Activated CD4-positive, alpha-beta T cell treated with anti-CD3 and anti-CD28 coated beads for 24 hours (primary cell): ENCODE data around the gene ALG3.
"Not testable (repeated sequence)": the region's sequence is repeated elsewhere in the genome, so short reads cannot be mapped to it uniquely, and the experiment has no call there.

ENCODE experiments used
- DNase-seq, 2 donors: peaks; one replicate each; pipeline ENCODE4 v3.0.0-alpha.2; 2020; ENCODE audit warnings: low read depth in 2 of 2

The ALG3 gene

GRCh38 chr3:184248454-184249411, at the start of gene ALG3:
Gene ALG3, minus strand, starts transcription at chr3:184248962. Its CDS starts 22 bp downstream, at chr3:184248940.
- DNase-seq = peak; percentile 77 to 84

- no peak for DNase-seq
Measured at GRCh38 chr3:184296616-184297015, 47.9 kb upstream of the ALG3 start.

GRCh38 chr3:184295771-184296170, 47.0 kb upstream of the ALG3 start:
- no peak for DNase-seq

GRCh38 chr3:184291738-184292445, 43.1 kb upstream of the ALG3 start:
- no peak for DNase-seq

GRCh38 chr3:184291044-184291737, 42.4 kb upstream of the ALG3 start:
- no peak for DNase-seq

GRCh38 chr3:184290331-184290730, 41.6 kb upstream of the ALG3 start:
- DNase-seq = no peak

- DNase-seq = peak; percentile 53 to 64
Measured at GRCh38 chr3:184289426-184289938, 40.7 kb upstream of the ALG3 start.

GRCh38 chr3:184284696-184285095, 35.9 kb upstream of the ALG3 start:
- DNase-seq = no peak

- no peak for DNase-seq
Measured at GRCh38 chr3:184283681-184284080, 34.9 kb upstream of the ALG3 start.

GRCh38 chr3:184282941-184283340, 34.2 kb upstream of the ALG3 start:
- no peak for DNase-seq

GRCh38 chr3:184277366-184277765, 28.6 kb upstream of the ALG3 start:
- DNase-seq = no peak

GRCh38 chr3:184275961-184276910, 27.5 kb upstream of the ALG3 start, which contains the start of gene ECE2:
Gene ECE2, plus strand, starts transcription at chr3:184276022. Its CDS starts 132 bp downstream, at chr3:184276154.
- no peak for DNase-seq

GRCh38 chr3:184275381-184275701, 26.6 kb upstream of the ALG3 start:
- no peak for DNase-seq

- DNase-seq = no peak
Measured at GRCh38 chr3:184272269-184272668, 23.5 kb upstream of the ALG3 start.

GRCh38 chr3:184267249-184267648, 18.5 kb upstream of the ALG3 start:
- DNase-seq = not testable (repeated sequence)

GRCh38 chr3:184262764-184263179, 14.0 kb upstream of the ALG3 start:
- DNase-seq = no peak

- DNase-seq = no peak
Measured at GRCh38 chr3:184261854-184262763, 13.3 kb upstream of the ALG3 start.

- peak in 1 of 2 donors; percentile 49 for DNase-seq
Measured at GRCh38 chr3:184261270-184261853, 12.6 kb upstream of the ALG3 start, which contains the start of gene CAMK2N2. Gene CAMK2N2, minus strand, starts transcription at chr3:184261553. Its CDS starts 268 bp downstream, at chr3:184261285.

- no peak for DNase-seq
Measured at GRCh38 chr3:184260724-184261269, 12.0 kb upstream of the ALG3 start.
